Keratinocyte (primary cell): Measurements from ENCODE around the gene NDEL1.

Experiments
- EZH2 ChIP-seq: IDR thresholded peaks from one replicate; pipeline ENCODE4 v1.6.1; 2012; ENCODE audit warnings: inconsistent platforms, mild to moderate bottlenecking, low read length, moderate library complexity
- TF ChIP-seq, protein P1 (sequence below), 3 experiments: IDR thresholded peaks in 1 of 3; conservative IDR thresholded peaks in 1 of 3; optimal IDR thresholded peaks in 1 of 3; 2 replicates in 2 of 3; 3 replicates in 1 of 3; pipeline versions ENCODE3 to v1.5.1; 2011; ENCODE audit warnings: low read length in 3 of 3, mild to moderate bottlenecking in 3 of 3, moderate library complexity in 2 of 3, control low read depth in 1 of 3, inconsistent platforms in 1 of 3; ENCODE audit not compliant: insufficient read depth in 2 of 3; ENCODE audit errors: extremely low read depth in 1 of 3

- TF ChIP-seq, protein P1, sequence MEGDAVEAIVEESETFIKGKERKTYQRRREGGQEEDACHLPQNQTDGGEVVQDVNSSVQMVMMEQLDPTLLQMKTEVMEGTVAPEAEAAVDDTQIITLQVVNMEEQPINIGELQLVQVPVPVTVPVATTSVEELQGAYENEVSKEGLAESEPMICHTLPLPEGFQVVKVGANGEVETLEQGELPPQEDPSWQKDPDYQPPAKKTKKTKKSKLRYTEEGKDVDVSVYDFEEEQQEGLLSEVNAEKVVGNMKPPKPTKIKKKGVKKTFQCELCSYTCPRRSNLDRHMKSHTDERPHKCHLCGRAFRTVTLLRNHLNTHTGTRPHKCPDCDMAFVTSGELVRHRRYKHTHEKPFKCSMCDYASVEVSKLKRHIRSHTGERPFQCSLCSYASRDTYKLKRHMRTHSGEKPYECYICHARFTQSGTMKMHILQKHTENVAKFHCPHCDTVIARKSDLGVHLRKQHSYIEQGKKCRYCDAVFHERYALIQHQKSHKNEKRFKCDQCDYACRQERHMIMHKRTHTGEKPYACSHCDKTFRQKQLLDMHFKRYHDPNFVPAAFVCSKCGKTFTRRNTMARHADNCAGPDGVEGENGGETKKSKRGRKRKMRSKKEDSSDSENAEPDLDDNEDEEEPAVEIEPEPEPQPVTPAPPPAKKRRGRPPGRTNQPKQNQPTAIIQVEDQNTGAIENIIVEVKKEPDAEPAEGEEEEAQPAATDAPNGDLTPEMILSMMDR (optimal IDR thresholded peaks at IDR 0.05 in 1 of 3, IDR thresholded peaks at IDR 0.05 in 1 of 3, conservative IDR thresholded peaks at IDR 0.05 in 1 of 3; ENCODE audit: extremely low read depth in 1 of 3, insufficient read depth in 2 of 3, low read length in 3 of 3), result no peak
- TF ChIP-seq EZH2, result no peak
Observed at GRCh38 chr17:8392274-8392673, 43.4 kb upstream of the NDEL1 start.
